Esophagus squamous epithelium (tissue), 4 donors: ENCODE measurements around the gene PRRG2.

Source experiments
- POLR2A ChIP-seq, 4 donors: fragments of 450-650 bp; IDR thresholded peaks; one replicate each; pipeline ENCODE4 v1.6.1; 2017; ENCODE audit warnings: antibody characterized with exemption in 4 of 4, mild to moderate bottlenecking in 4 of 4, moderate library complexity in 3 of 4
- TF ChIP-seq, protein P1 (sequence below), 6 experiments: fragments of 450-650 bp in 4 of 6; fragments of 200-600 bp in 2 of 6; sonication (generic) in 2 of 6; IDR thresholded peaks; one replicate each; pipeline ENCODE4 v1.5.1; 2016 to 2019; ENCODE audit warnings: antibody characterized with exemption in 6 of 6, mild to moderate bottlenecking in 4 of 6, moderate library complexity in 4 of 6

DNA sequence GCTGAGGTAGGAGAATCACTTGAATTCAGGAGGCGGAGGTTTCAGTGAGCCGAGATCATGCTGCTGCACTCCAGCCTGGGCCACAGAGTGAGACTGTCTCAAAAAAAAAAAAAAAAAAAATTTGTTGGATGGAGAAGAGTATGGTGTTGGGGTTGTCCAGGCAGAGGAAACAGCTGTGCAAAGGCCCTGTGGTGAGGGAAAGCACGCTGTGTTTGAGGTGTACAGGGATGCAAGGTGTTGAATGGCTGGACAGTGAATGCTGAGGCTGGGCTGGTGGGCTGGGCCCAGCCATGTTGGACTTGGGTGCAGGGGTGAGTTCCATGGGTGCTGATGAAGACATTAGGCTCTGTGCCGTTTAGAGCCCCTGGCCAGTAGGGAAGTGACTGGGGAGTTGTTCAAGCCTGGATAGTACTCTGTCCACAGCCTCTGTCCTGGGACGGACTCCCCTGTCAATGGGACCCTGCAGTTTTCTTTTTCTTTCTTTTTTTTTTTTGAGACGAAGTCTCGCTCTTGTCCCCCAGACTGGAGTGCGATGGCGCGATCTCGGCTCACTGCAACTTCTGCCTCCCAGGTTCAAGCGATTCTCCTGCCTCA, 28.5 kb downstream of the PRRG2 start:
- TF ChIP-seq, protein P1, sequence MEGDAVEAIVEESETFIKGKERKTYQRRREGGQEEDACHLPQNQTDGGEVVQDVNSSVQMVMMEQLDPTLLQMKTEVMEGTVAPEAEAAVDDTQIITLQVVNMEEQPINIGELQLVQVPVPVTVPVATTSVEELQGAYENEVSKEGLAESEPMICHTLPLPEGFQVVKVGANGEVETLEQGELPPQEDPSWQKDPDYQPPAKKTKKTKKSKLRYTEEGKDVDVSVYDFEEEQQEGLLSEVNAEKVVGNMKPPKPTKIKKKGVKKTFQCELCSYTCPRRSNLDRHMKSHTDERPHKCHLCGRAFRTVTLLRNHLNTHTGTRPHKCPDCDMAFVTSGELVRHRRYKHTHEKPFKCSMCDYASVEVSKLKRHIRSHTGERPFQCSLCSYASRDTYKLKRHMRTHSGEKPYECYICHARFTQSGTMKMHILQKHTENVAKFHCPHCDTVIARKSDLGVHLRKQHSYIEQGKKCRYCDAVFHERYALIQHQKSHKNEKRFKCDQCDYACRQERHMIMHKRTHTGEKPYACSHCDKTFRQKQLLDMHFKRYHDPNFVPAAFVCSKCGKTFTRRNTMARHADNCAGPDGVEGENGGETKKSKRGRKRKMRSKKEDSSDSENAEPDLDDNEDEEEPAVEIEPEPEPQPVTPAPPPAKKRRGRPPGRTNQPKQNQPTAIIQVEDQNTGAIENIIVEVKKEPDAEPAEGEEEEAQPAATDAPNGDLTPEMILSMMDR (IDR thresholded peaks at IDR 0.05) = no peak
- TF ChIP-seq POLR2A (IDR thresholded peaks at IDR 0.05) = no peak
